HEK293 (cell line): ENCODE measurements around the gene DPP6.
A peak's percentile ranks its signal among the peaks of the same experiment; 100 is the strongest.

Source experiments
- CTCF ChIA-PET: fragments of 350-600 bp; formaldehyde crosslinking; extraction: SDS; loops from one replicate; lab custom pipeline; 2021; ENCODE audit warnings: antibody characterized with exemption; lab: Yijun Ruan, JAX
- POLR2A ChIA-PET: fragments of 300-600 bp; formaldehyde crosslinking; extraction: SDS; loops from one replicate; lab custom pipeline; 2020; ENCODE audit warnings: antibody characterized with exemption, inconsistent platforms; lab: Yijun Ruan, JAX
- H3K27ac ChIP-seq: fragments of 200-500 bp; sonication (Bioruptor generic); 2 replicates; pipeline ENCODE4 v1.5.1; 2014; ENCODE audit warnings: low read depth, low read length, control low read depth, inconsistent platforms; ENCODE audit errors: extremely low read depth
- H3K36me3 ChIP-seq, 2 experiments: fragments of 200-500 bp in 1 of 2; sonication (Bioruptor generic) in 1 of 2; 1 replicate in 1 of 2; 2 replicates in 1 of 2; pipeline ENCODE4 v1.5.1; 2014 to 2017; ENCODE audit warnings: inconsistent platforms in 2 of 2, low read length in 2 of 2; ENCODE audit not compliant: control insufficient read depth in 2 of 2, insufficient read depth in 1 of 2
- H3K4me1 ChIP-seq: fragments of 200-500 bp; sonication (Bioruptor generic); 2 replicates; pipeline ENCODE4 v1.5.1; 2014; ENCODE audit warnings: mild to moderate bottlenecking, low read length, inconsistent platforms; ENCODE audit not compliant: control insufficient read depth, insufficient read depth
- H3K4me3 ChIP-seq: 2 replicates; pipeline ENCODE4 v1.5.1; 2011; ENCODE audit warnings: low read depth, mild to moderate bottlenecking, control low read depth, low read length, moderate library complexity
- H3K9me3 ChIP-seq: fragments of 200-500 bp; sonication (Bioruptor generic); 2 replicates; pipeline ENCODE4 v1.5.1; 2014; ENCODE audit warnings: low read depth, low read length, inconsistent platforms; ENCODE audit not compliant: control insufficient read depth, insufficient read depth
- GLI2 ChIP-seq: fragments of 450-650 bp; formaldehyde crosslinking; IDR thresholded peaks from 2 replicates; pipeline ENCODE4; 2017; ENCODE audit warnings: missing biosample characterization, missing genetic modification characterization, low read depth, borderline replicate concordance
- GLI4 ChIP-seq: fragments of 450-650 bp; formaldehyde crosslinking; IDR thresholded peaks from 2 replicates; pipeline ENCODE4 v1.5.1; 2016; ENCODE audit warnings: missing biosample characterization, missing genetic modification characterization
- KLF16 ChIP-seq: fragments of 450-650 bp; formaldehyde crosslinking; IDR thresholded peaks from 2 replicates; pipeline ENCODE4 v1.5.1; 2017; ENCODE audit warnings: missing biosample characterization, missing genetic modification characterization
- KLF7 ChIP-seq: fragments of 450-650 bp; formaldehyde crosslinking; IDR thresholded peaks from 2 replicates; pipeline ENCODE4 v1.5.1; 2016; ENCODE audit warnings: missing biosample characterization, missing genetic modification characterization, borderline replicate concordance
- KLF8 ChIP-seq: fragments of 450-650 bp; formaldehyde crosslinking; IDR thresholded peaks from 2 replicates; pipeline ENCODE4 v1.5.1; 2016; ENCODE audit warnings: missing biosample characterization, missing genetic modification characterization
- REST ChIP-seq: fragments of 450-650 bp; formaldehyde crosslinking; IDR thresholded peaks from 2 replicates; pipeline ENCODE4 v1.5.1; 2016; ENCODE audit warnings: missing biosample characterization, missing genetic modification characterization
- SALL2 ChIP-seq: fragments of 450-650 bp; formaldehyde crosslinking; IDR thresholded peaks from 2 replicates; pipeline ENCODE4 v1.5.0; 2017; ENCODE audit warnings: missing biosample characterization, mild to moderate bottlenecking, missing genetic modification characterization, borderline replicate concordance
- ZBTB11 ChIP-seq: fragments of 450-650 bp; formaldehyde crosslinking; conservative IDR thresholded peaks from 2 replicates; pipeline ENCODE4 v1.5.1; 2016; ENCODE audit warnings: low read depth, missing biosample characterization, missing genetic modification characterization
- ZFHX2 ChIP-seq: fragments of 450-650 bp; formaldehyde crosslinking; conservative IDR thresholded peaks from 2 replicates; pipeline ENCODE4 v1.5.1; 2016; ENCODE audit warnings: missing biosample characterization, missing genetic modification characterization
- ZIC2 ChIP-seq: fragments of 450-650 bp; formaldehyde crosslinking; IDR thresholded peaks from 2 replicates; pipeline ENCODE4 v1.5.1; 2016; ENCODE audit warnings: missing biosample characterization, missing genetic modification characterization
- ZNF18 ChIP-seq: fragments of 450-650 bp; formaldehyde crosslinking; IDR thresholded peaks from 2 replicates; pipeline ENCODE4 v1.5.1; 2016; ENCODE audit warnings: missing biosample characterization, missing genetic modification characterization
- ZNF202 ChIP-seq: fragments of 450-650 bp; formaldehyde crosslinking; IDR thresholded peaks from 2 replicates; pipeline ENCODE4 v1.5.1; 2016; ENCODE audit warnings: missing biosample characterization, missing genetic modification characterization, borderline replicate concordance
- ZNF366 ChIP-seq: fragments of 450-650 bp; formaldehyde crosslinking; conservative IDR thresholded peaks from 2 replicates; pipeline ENCODE4 v1.5.1; 2016; ENCODE audit warnings: missing biosample characterization, missing genetic modification characterization
- ZNF433 ChIP-seq: fragments of 450-650 bp; formaldehyde crosslinking; IDR thresholded peaks from 2 replicates; pipeline ENCODE4 v1.5.1; 2016; ENCODE audit warnings: missing biosample characterization, missing genetic modification characterization, low read depth
- ZNF473 ChIP-seq: fragments of 450-650 bp; formaldehyde crosslinking; IDR thresholded peaks from 2 replicates; pipeline ENCODE4 v1.5.1; 2017; ENCODE audit warnings: missing biosample characterization, missing genetic modification characterization
- ZNF488 ChIP-seq: fragments of 450-650 bp; formaldehyde crosslinking; IDR thresholded peaks from 2 replicates; pipeline ENCODE4 v1.5.1; 2016; ENCODE audit warnings: missing biosample characterization, missing genetic modification characterization
- ZNF549 ChIP-seq: fragments of 450-650 bp; IDR thresholded peaks from 2 replicates; pipeline ENCODE4 v1.5.1; 2018; ENCODE audit warnings: missing biosample characterization, missing genetic modification characterization, mild to moderate bottlenecking, inconsistent platforms, moderate library complexity
- ZNF571 ChIP-seq: fragments of 450-650 bp; formaldehyde crosslinking; IDR thresholded peaks from 2 replicates; pipeline ENCODE4 v1.5.0; 2017; ENCODE audit warnings: missing biosample characterization, missing genetic modification characterization
- ZNF654 ChIP-seq: fragments of 450-650 bp; formaldehyde crosslinking; IDR thresholded peaks from 2 replicates; pipeline ENCODE4 v1.5.1; 2016; ENCODE audit warnings: low read depth, missing biosample characterization, missing genetic modification characterization
- ZNF660 ChIP-seq: fragments of 450-650 bp; IDR thresholded peaks from 2 replicates; pipeline ENCODE4 v1.5.1; 2018; ENCODE audit warnings: missing biosample characterization, mild to moderate bottlenecking, missing genetic modification characterization
- ZNF747 ChIP-seq: fragments of 450-650 bp; formaldehyde crosslinking; IDR thresholded peaks from 2 replicates; pipeline ENCODE4 v1.5.1; 2016; ENCODE audit warnings: missing biosample characterization, missing genetic modification characterization
- ZSCAN16 ChIP-seq: fragments of 450-650 bp; formaldehyde crosslinking; IDR thresholded peaks from 2 replicates; pipeline ENCODE4 v1.5.1; 2016; ENCODE audit warnings: missing biosample characterization, missing genetic modification characterization

DPP6 gene

GRCh38 chr7:154783281-154783909 lies 731.2 kb downstream of the DPP6 start (continued):
- TF ChIP-seq KLF8 (tag by site-specific recombination) (no peak), SALL2 (tag by site-specific recombination) (no peak), ZNF18 (tag by site-specific recombination) (no peak), ZIC2 (tag by site-specific recombination) (no peak), ZNF202 (tag by site-specific recombination) (no peak), ZNF571 (tag by site-specific recombination) (no peak)

- no peaks in the 10 kb centered on the region for H3K9me3 ChIP-seq
- H3K36me3 ChIP-seq: no peaks in the 10 kb centered on the region
- POLR2A ChIA-PET: no interaction called here
- no peak overlapping the region for H3K4me3 ChIP-seq
- no peak overlapping the region for H3K27ac ChIP-seq
- CTCF ChIA-PET: interaction anchor here (0.7 to 1.4 kb wide), 4 partner anchors 9 to 560 kb away, joined by 3 read pairs; no protein-coding TSS in a partner anchor
- no peaks in the 10 kb centered on the region for H3K4me1 ChIP-seq
- TF ChIP-seq ZNF433 (tag by site-specific recombination) (no peak), KLF16 (tag by site-specific recombination) (no peak), ZNF488 (tag by site-specific recombination) (no peak), ZNF549 (no peak), ZFHX2 (tag by site-specific recombination) (no peak), ZNF747 (no peak), ZNF660 (tag by site-specific recombination) (no peak), ZNF366 (tag by site-specific recombination) (no peak)
These were observed 733.7 kb downstream of the DPP6 start for GRCh38 chr7:154785898-154786297.

- POLR2A ChIA-PET: no interaction called here
These were observed 737.2 kb downstream of the DPP6 start for GRCh38 chr7:154789404-154789803.

GRCh38 chr7:154791611-154792010 lies 739.4 kb downstream of the DPP6 start:
- CTCF ChIA-PET: interaction anchor here (0.6 kb wide), 1 partner anchor 93 kb away, joined by 5 read pairs; no protein-coding TSS in a partner anchor
- POLR2A ChIA-PET: no interaction called here
- TF ChIP-seq ZNF473 (no peak), REST (tag by site-specific recombination) (no peak), KLF7 (tag by site-specific recombination) (no peak), ZSCAN16 (no peak), ZBTB11 (tag by site-specific recombination) (no peak), GLI4 (tag by site-specific recombination) (no peak)

More at GRCh38 chr7:154789404-154789803, 737.2 kb downstream of the DPP6 start:
- Histone ChIP-seq H3K4me1 (no peaks in the 10 kb centered on the region), H3K36me3 (no peaks in the 10 kb centered on the region), H3K4me3 (no peak overlapping the region), H3K9me3 (no peaks in the 10 kb centered on the region), H3K27ac (no peak overlapping the region)
- TF ChIP-seq ZNF654 (tag by site-specific recombination): 0 out of 2 replicates have a peak, but pooled peaks have one; percentile 5
- no peak for TF ChIP-seq GLI2 (tag by site-specific recombination)
- CTCF ChIA-PET: interaction anchor here (0.6 kb wide), 1 partner anchor 163 kb away, joined by 4 read pairs; no protein-coding TSS in a partner anchor

More at GRCh38 chr7:154791611-154792010, 739.4 kb downstream of the DPP6 start:
- no peak overlapping the region for H3K4me3 ChIP-seq
- H3K9me3 ChIP-seq: no peaks in the 10 kb centered on the region
- H3K4me1 ChIP-seq: no peaks in the 10 kb centered on the region
- no peaks in the 10 kb centered on the region for H3K36me3 ChIP-seq
- no peak overlapping the region for H3K27ac ChIP-seq
